GM06990 (cell line): ENCODE results near the gene ICAM3.
A peak's percentile ranks its signal among the peaks of the same experiment; 100 is the strongest.
"Not testable (repeated sequence)": the region's sequence is repeated elsewhere in the genome, so short reads cannot be mapped to it uniquely, and the experiment has no call there.

Source experiments
- DNase-seq: peaks from one replicate; pipeline ENCODE4 v3.0.0-alpha.2; 2011; ENCODE audit not compliant: insufficient read length; ENCODE audit errors: extremely low read depth
- H3K27me3 ChIP-seq: replicated peaks from 2 replicates; pipeline ENCODE4 v1.6.0; 2011; ENCODE audit warnings: low read length; ENCODE audit not compliant: control insufficient read depth, insufficient read depth
- H3K36me3 ChIP-seq: 2 replicates; pipeline ENCODE4 v1.5.1; 2011; ENCODE audit warnings: low read length; ENCODE audit not compliant: control insufficient read depth, insufficient read depth
- H3K4me3 ChIP-seq: replicated peaks from 2 replicates; pipeline ENCODE4 v1.5.1; 2011; ENCODE audit warnings: low read depth, mild to moderate bottlenecking, control low read depth, low read length
- CTCF ChIP-seq: IDR thresholded peaks from 2 replicates; pipeline ENCODE4 v1.5.1; 2011; ENCODE audit warnings: low read length, control low read depth, mild to moderate bottlenecking, inconsistent platforms; ENCODE audit not compliant: insufficient read depth, poor library complexity, severe bottlenecking

Gene ICAM3

GRCh38 chr19:10339380-10339960 lies at the start of gene ICAM3:
ICAM3 (minus strand) TSS chr19:10339624; CDS start chr19:10339614, 10 bp downstream.
- Histone ChIP-seq H3K4me3 (peak within 1 kb of the TSS; percentile 85), H3K36me3 (peaks cover 8% of the 10 kb centered on the region), H3K27me3 (no peaks in the 10 kb centered on the region)
- TF ChIP-seq CTCF, result no peak
- DNase-seq, result peak; percentile 80

GRCh38 chr19:10388957-10389356 lies 49.5 kb upstream of the ICAM3 start:
- peak; percentile 95 for TF ChIP-seq CTCF
- H3K4me3 ChIP-seq, result no peak overlapping the region
- peak; percentile 46 for DNase-seq
- peaks cover 17% of the 10 kb centered on the region for H3K36me3 ChIP-seq
- H3K27me3 ChIP-seq, result no peaks in the 10 kb centered on the region

- DNase-seq, result no peak
- TF ChIP-seq CTCF, result no peak
- Histone ChIP-seq H3K4me3 (no peak overlapping the region), H3K36me3 (no peaks in the 10 kb centered on the region), H3K27me3 (no peaks in the 10 kb centered on the region)
Observed at GRCh38 chr19:10384580-10384979, 45.2 kb upstream of the ICAM3 start.

GRCh38 chr19:10383223-10383499 lies 43.7 kb upstream of the ICAM3 start:
- H3K27me3 ChIP-seq, H3K36me3 ChIP-seq, DNase-seq, H3K4me3 ChIP-seq: not testable (repeated sequence)

GRCh38 chr19:10380313-10381102 lies 41.1 kb upstream of the ICAM3 start, which contains the start of gene TYK2:
TYK2 (minus strand) TSS chr19:10380572; CDS start chr19:10378406, 2,166 bp downstream.
- Histone ChIP-seq H3K4me3 (peak within 1 kb of the TSS; percentile 98), H3K36me3 (peaks cover 10% of the 10 kb centered on the region), H3K27me3 (no peaks in the 10 kb centered on the region)
- DNase-seq, result peak; percentile 99
- no peak for TF ChIP-seq CTCF

- DNase-seq, result no peak
- no peak for TF ChIP-seq CTCF
- H3K36me3 ChIP-seq, result peaks cover 12% of the 10 kb centered on the region
- peak overlapping the region; percentile 98 for H3K4me3 ChIP-seq
- no peaks in the 10 kb centered on the region for H3K27me3 ChIP-seq
Observed at GRCh38 chr19:10379880-10380312, 40.5 kb upstream of the ICAM3 start.
